HG02970 (cell line): Measurements from ENCODE around the gene ARHGAP15.

Source experiments
- ATAC-seq: cut with Tn5 transposase; IDR thresholded peaks from one replicate; pipeline ENCODE4 v1.9.1; 2021; ENCODE audit warnings: mild to moderate bottlenecking, moderate library complexity, moderate number of reproducible peaks; ENCODE audit not compliant: unreplicated experiment, low FRiP score

Gene ARHGAP15

GRCh38 chr2:143473820-143474219, 344.6 kb downstream of the ARHGAP15 start:
- ATAC-seq = no peak

GRCh38 chr2:143474586-143474985, 345.4 kb downstream of the ARHGAP15 start:
- ATAC-seq = no peak

- no peak for ATAC-seq
Observed at GRCh38 chr2:143475041-143475776, 346.0 kb downstream of the ARHGAP15 start.

GRCh38 chr2:143476336-143477087, 347.3 kb downstream of the ARHGAP15 start:
- no peak for ATAC-seq

GRCh38 chr2:143477714-143478443, 348.7 kb downstream of the ARHGAP15 start:
- ATAC-seq = no peak

- no peak for ATAC-seq
Observed at GRCh38 chr2:143480086-143480485, 350.9 kb downstream of the ARHGAP15 start.

GRCh38 chr2:143480601-143481236, 351.5 kb downstream of the ARHGAP15 start:
- ATAC-seq = no peak

- no peak for ATAC-seq
Observed at GRCh38 chr2:143481237-143481623, 352.0 kb downstream of the ARHGAP15 start.

GRCh38 chr2:143481733-143482132, 352.5 kb downstream of the ARHGAP15 start:
- ATAC-seq = no peak

- ATAC-seq = no peak
Observed at GRCh38 chr2:143482316-143482715, 353.1 kb downstream of the ARHGAP15 start.

- no peak for ATAC-seq
Observed at GRCh38 chr2:143482771-143483170, 353.6 kb downstream of the ARHGAP15 start.

GRCh38 chr2:143486976-143487375, 357.8 kb downstream of the ARHGAP15 start:
- no peak for ATAC-seq

GRCh38 chr2:143489145-143489544, 359.9 kb downstream of the ARHGAP15 start:
- ATAC-seq = no peak

- no peak for ATAC-seq
Observed at GRCh38 chr2:143491131-143491530, 361.9 kb downstream of the ARHGAP15 start.

- no peak for ATAC-seq
Observed at GRCh38 chr2:143493339-143493738, 364.1 kb downstream of the ARHGAP15 start.

GRCh38 chr2:143497726-143498125, 368.5 kb downstream of the ARHGAP15 start:
- no peak for ATAC-seq

- no peak for ATAC-seq
Observed at GRCh38 chr2:143498496-143498895, 369.3 kb downstream of the ARHGAP15 start.

- no peak for ATAC-seq
Observed at GRCh38 chr2:143499061-143499460, 369.8 kb downstream of the ARHGAP15 start.

- ATAC-seq = no peak
Observed at GRCh38 chr2:143501106-143501676, 372.0 kb downstream of the ARHGAP15 start.

GRCh38 chr2:143503280-143503679, 374.1 kb downstream of the ARHGAP15 start:
- ATAC-seq = no peak
